Activated naive CD4-positive, alpha-beta T cell treated with anti-CD3 and anti-CD28 coated beads, Interleukin-2, amount 50 U/mL, for 24 hours (primary cell): Measurements from ENCODE around the gene ZNF682.
"Not testable (repeated sequence)": the region's sequence is repeated elsewhere in the genome, so short reads cannot be mapped to it uniquely, and the experiment has no call there.

ENCODE experiments used
- H3K27ac Mint-ChIP-seq: one replicate; pipeline ENCODE4 v1.8.0; 2021; ENCODE audit warnings: mild to moderate bottlenecking, mixed read lengths
- H3K27me3 Mint-ChIP-seq: one replicate; pipeline ENCODE4 v1.8.0; 2021; ENCODE audit warnings: mixed read lengths
- H3K36me3 Mint-ChIP-seq: one replicate; pipeline ENCODE4 v1.8.0; 2021; ENCODE audit warnings: mixed read lengths
- H3K4me1 Mint-ChIP-seq: one replicate; pipeline ENCODE4 v1.8.0; 2021; ENCODE audit warnings: mixed read lengths
- H3K4me3 Mint-ChIP-seq: one replicate; pipeline ENCODE4 v1.8.0; 2021; ENCODE audit warnings: mild to moderate bottlenecking, mixed read lengths
- H3K9me3 Mint-ChIP-seq: one replicate; pipeline ENCODE4 v1.8.0; 2021; ENCODE audit warnings: mixed read lengths

Gene ZNF682

GRCh38 chr19:20039203-20039723 is at the start of gene ZNF682:
TSS of gene ZNF682 (minus strand) at chr19:20039505. CDS start at chr19:20039345, 160 bp downstream.
- Mint-ChIP-seq H3K36me3 (no peaks in the 10 kb centered on the region), H3K27ac (peak within 1 kb of the TSS; percentile 89), H3K4me1 (peaks cover 15% of the 10 kb centered on the region)

GRCh38 chr19:20082876-20083275 is 43.6 kb upstream of the ZNF682 start:
- not testable (repeated sequence) for H3K4me3 Mint-ChIP-seq, H3K27ac Mint-ChIP-seq, H3K27me3 Mint-ChIP-seq, H3K9me3 Mint-ChIP-seq, H3K4me1 Mint-ChIP-seq
- peaks cover 20% of the 10 kb centered on the region for H3K36me3 Mint-ChIP-seq

More at GRCh38 chr19:20039203-20039723, at the start of gene ZNF682:
- no peaks in the 10 kb centered on the region for H3K9me3 Mint-ChIP-seq
- peak within 1 kb of the TSS; percentile 95 for H3K4me3 Mint-ChIP-seq
- no peaks in the 10 kb centered on the region for H3K27me3 Mint-ChIP-seq

- not testable (repeated sequence) for H3K4me3 Mint-ChIP-seq, H3K27me3 Mint-ChIP-seq, H3K9me3 Mint-ChIP-seq, H3K27ac Mint-ChIP-seq
- peaks cover 17% of the 10 kb centered on the region for H3K36me3 Mint-ChIP-seq
- peaks cover 10% of the 10 kb centered on the region for H3K4me1 Mint-ChIP-seq
Measured at GRCh38 chr19:20082232-20082833, 43.0 kb upstream of the ZNF682 start.

GRCh38 chr19:20080656-20081055 is 41.4 kb upstream of the ZNF682 start:
- Mint-ChIP-seq H3K4me3 (no peak overlapping the region), H3K36me3 (peaks cover 15% of the 10 kb centered on the region), H3K4me1 (peaks cover 10% of the 10 kb centered on the region), H3K27ac (no peak overlapping the region), H3K27me3 (no peaks in the 10 kb centered on the region), H3K9me3 (peaks cover 7% of the 10 kb centered on the region)

GRCh38 chr19:20079476-20079875 is 40.2 kb upstream of the ZNF682 start:
- Mint-ChIP-seq H3K4me3 (peak overlapping the region; percentile 41), H3K9me3 (peaks cover 7% of the 10 kb centered on the region), H3K27ac (no peak overlapping the region), H3K4me1 (peaks cover 10% of the 10 kb centered on the region), H3K36me3 (peaks cover 15% of the 10 kb centered on the region), H3K27me3 (no peaks in the 10 kb centered on the region)

- Mint-ChIP-seq H3K4me1 (peaks cover 10% of the 10 kb centered on the region), H3K9me3 (peaks cover 7% of the 10 kb centered on the region), H3K27me3 (no peaks in the 10 kb centered on the region), H3K4me3 (peak overlapping the region; percentile 88), H3K27ac (no peak overlapping the region), H3K36me3 (peaks cover 13% of the 10 kb centered on the region)
Measured at GRCh38 chr19:20078581-20079031, 39.3 kb upstream of the ZNF682 start.

GRCh38 chr19:20077791-20078463 is 38.6 kb upstream of the ZNF682 start, which contains the start of gene ZNF90:
TSS of gene ZNF90 (plus strand) at chr19:20078000. CDS start at chr19:20078133, 133 bp downstream.
- Mint-ChIP-seq H3K9me3 (peaks cover under 1% of the 10 kb centered on the region), H3K4me3 (peak within 1 kb of the TSS; percentile 88), H3K27ac (peak within 1 kb of the TSS; percentile 59), H3K4me1 (peaks cover 10% of the 10 kb centered on the region), H3K27me3 (no peaks in the 10 kb centered on the region), H3K36me3 (peaks cover 6% of the 10 kb centered on the region)

GRCh38 chr19:20072936-20073335 is 33.6 kb upstream of the ZNF682 start:
- peaks cover 12% of the 10 kb centered on the region for H3K9me3 Mint-ChIP-seq
- H3K36me3 Mint-ChIP-seq, result peaks cover 4% of the 10 kb centered on the region
- H3K27ac Mint-ChIP-seq, result no peak overlapping the region
- no peak overlapping the region for H3K4me3 Mint-ChIP-seq
- peaks cover 4% of the 10 kb centered on the region for H3K4me1 Mint-ChIP-seq
- peaks cover 9% of the 10 kb centered on the region for H3K27me3 Mint-ChIP-seq

GRCh38 chr19:20070691-20071090 is 31.4 kb upstream of the ZNF682 start:
- peaks cover 13% of the 10 kb centered on the region for H3K27me3 Mint-ChIP-seq
- no peaks in the 10 kb centered on the region for H3K4me1 Mint-ChIP-seq
- H3K4me3 Mint-ChIP-seq, result no peak overlapping the region
- no peak overlapping the region for H3K27ac Mint-ChIP-seq
- H3K9me3 Mint-ChIP-seq, result peaks cover 12% of the 10 kb centered on the region
- H3K36me3 Mint-ChIP-seq, result peaks cover 4% of the 10 kb centered on the region

- not testable (repeated sequence) for H3K36me3 Mint-ChIP-seq, H3K4me1 Mint-ChIP-seq, H3K27ac Mint-ChIP-seq, H3K4me3 Mint-ChIP-seq
- H3K9me3 Mint-ChIP-seq, result peaks cover 12% of the 10 kb centered on the region
- peaks cover 13% of the 10 kb centered on the region for H3K27me3 Mint-ChIP-seq
Measured at GRCh38 chr19:20068559-20068958, 29.3 kb upstream of the ZNF682 start.

- Mint-ChIP-seq H3K4me1 (no peaks in the 10 kb centered on the region), H3K9me3 (peaks cover 12% of the 10 kb centered on the region), H3K27ac (no peak overlapping the region), H3K27me3 (peaks cover 13% of the 10 kb centered on the region), H3K4me3 (no peak overlapping the region), H3K36me3 (peaks cover 4% of the 10 kb centered on the region)
Measured at GRCh38 chr19:20067943-20068342, 28.6 kb upstream of the ZNF682 start.

GRCh38 chr19:20066861-20067260 is 27.6 kb upstream of the ZNF682 start:
- Mint-ChIP-seq H3K27me3 (peaks cover 13% of the 10 kb centered on the region), H3K4me1 (no peaks in the 10 kb centered on the region), H3K9me3 (peaks cover 12% of the 10 kb centered on the region), H3K36me3 (peaks cover 1% of the 10 kb centered on the region), H3K4me3 (no peak overlapping the region), H3K27ac (no peak overlapping the region)

GRCh38 chr19:20060282-20060681 is 21.0 kb upstream of the ZNF682 start:
- H3K27me3 Mint-ChIP-seq, result peaks cover 4% of the 10 kb centered on the region
- H3K27ac Mint-ChIP-seq, result no peak overlapping the region
- no peak overlapping the region for H3K4me3 Mint-ChIP-seq

GRCh38 chr19:20058738-20059137 is 19.4 kb upstream of the ZNF682 start:
- H3K9me3 Mint-ChIP-seq, H3K27me3 Mint-ChIP-seq, H3K27ac Mint-ChIP-seq, H3K36me3 Mint-ChIP-seq, H3K4me3 Mint-ChIP-seq, H3K4me1 Mint-ChIP-seq: not testable (repeated sequence)

More at GRCh38 chr19:20060282-20060681, 21.0 kb upstream of the ZNF682 start:
- no peaks in the 10 kb centered on the region for H3K9me3 Mint-ChIP-seq
- H3K4me1 Mint-ChIP-seq, result no peaks in the 10 kb centered on the region
- no peaks in the 10 kb centered on the region for H3K36me3 Mint-ChIP-seq

GRCh38 chr19:20051841-20052768 is 12.8 kb upstream of the ZNF682 start:
- Mint-ChIP-seq H3K9me3 (peaks cover 6% of the 10 kb centered on the region), H3K36me3 (no peaks in the 10 kb centered on the region), H3K27me3 (peaks cover 1% of the 10 kb centered on the region), H3K4me3 (peak overlapping the region; percentile 98), H3K4me1 (peaks cover 17% of the 10 kb centered on the region), H3K27ac (peak overlapping the region; percentile 95)
